COLO668 (cell line): ENCODE data around the gene S100A1.
"Not testable (repeated sequence)": the region's sequence is repeated elsewhere in the genome, so short reads cannot be mapped to it uniquely, and the experiment has no call there.

ENCODE experiments used
- DNase-seq: peaks from one replicate; lab custom pipeline; 2025; ENCODE audit not compliant: unreplicated experiment; lab: John Stamatoyannopoulos, UW

S100A1 gene

GRCh38 chr1:153629971-153630370, 1.7 kb downstream of the S100A1 start:
- DNase-seq = no peak

- DNase-seq = no peak
Measured at GRCh38 chr1:153630384-153630783, 2.1 kb downstream of the S100A1 start.

- no peak for DNase-seq
Measured at GRCh38 chr1:153631047-153632022, 3.1 kb downstream of the S100A1 start.

- no peak for DNase-seq
Measured at GRCh38 chr1:153633161-153633753, 5.0 kb downstream of the S100A1 start.

- DNase-seq = peak; percentile 98
Measured at GRCh38 chr1:153633754-153634665, 5.8 kb downstream of the S100A1 start, which contains the start of gene CHTOP. CHTOP (plus strand) TSS chr1:153634066; CDS start chr1:153636589, 2,523 bp downstream.

GRCh38 chr1:153635872-153636271, 7.6 kb downstream of the S100A1 start:
- no peak for DNase-seq

- no peak for DNase-seq
Measured at GRCh38 chr1:153636312-153636711, 8.1 kb downstream of the S100A1 start.

- no peak for DNase-seq
Measured at GRCh38 chr1:153638261-153638660, 10.0 kb downstream of the S100A1 start.

- no peak for DNase-seq
Measured at GRCh38 chr1:153639280-153639679, 11.0 kb downstream of the S100A1 start.

- DNase-seq = not testable (repeated sequence)
Measured at GRCh38 chr1:153640213-153640612, 12.0 kb downstream of the S100A1 start.

- DNase-seq = no peak
Measured at GRCh38 chr1:153640861-153641260, 12.6 kb downstream of the S100A1 start.

- DNase-seq = no peak
Measured at GRCh38 chr1:153642161-153642560, 13.9 kb downstream of the S100A1 start.

- DNase-seq = no peak
Measured at GRCh38 chr1:153643100-153643499, 14.9 kb downstream of the S100A1 start.

- DNase-seq = no peak
Measured at GRCh38 chr1:153643816-153644215, 15.6 kb downstream of the S100A1 start.

GRCh38 chr1:153646672-153647345, 18.6 kb downstream of the S100A1 start:
- DNase-seq = no peak

- DNase-seq = no peak
Measured at GRCh38 chr1:153647346-153647714, 19.1 kb downstream of the S100A1 start.

GRCh38 chr1:153648000-153648643, 19.9 kb downstream of the S100A1 start:
- DNase-seq = no peak

- DNase-seq = peak; percentile 47
Measured at GRCh38 chr1:153649137-153649862, 21.1 kb downstream of the S100A1 start.

- DNase-seq = peak; percentile 71
Measured at GRCh38 chr1:153649863-153650235, 21.6 kb downstream of the S100A1 start.
